Upper lobe of left lung (tissue), 4 donors: ENCODE measurements around the gene MAMSTR.

ENCODE experiments used
- EP300 ChIP-seq, 4 donors: sonication (generic); formaldehyde crosslinking; IDR thresholded peaks; one replicate each; pipeline ENCODE4 v1.5.1; 2017; ENCODE audit warnings: antibody characterized with exemption in 4 of 4, control low read depth in 2 of 4
- POLR2A ChIP-seq, 4 donors: fragments of 450-650 bp; IDR thresholded peaks; one replicate each; pipeline ENCODE4 v1.5.1; 2016 to 2017; ENCODE audit warnings: antibody characterized with exemption in 4 of 4, mild to moderate bottlenecking in 2 of 4
- POLR2AphosphoS5 ChIP-seq, 2 donors: sonication (generic); formaldehyde crosslinking; IDR thresholded peaks; one replicate each; pipeline ENCODE4 v1.5.1; 2017; ENCODE audit warnings: antibody characterized with exemption in 2 of 2
- TF ChIP-seq, protein P1 (sequence below), 6 experiments: fragments of 450-650 bp in 4 of 6; fragments of 200-600 bp in 2 of 6; sonication (generic) in 2 of 6; IDR thresholded peaks; one replicate each; pipeline ENCODE4 v1.5.1; 2016 to 2019; ENCODE audit warnings: antibody characterized with exemption in 6 of 6

DNA sequence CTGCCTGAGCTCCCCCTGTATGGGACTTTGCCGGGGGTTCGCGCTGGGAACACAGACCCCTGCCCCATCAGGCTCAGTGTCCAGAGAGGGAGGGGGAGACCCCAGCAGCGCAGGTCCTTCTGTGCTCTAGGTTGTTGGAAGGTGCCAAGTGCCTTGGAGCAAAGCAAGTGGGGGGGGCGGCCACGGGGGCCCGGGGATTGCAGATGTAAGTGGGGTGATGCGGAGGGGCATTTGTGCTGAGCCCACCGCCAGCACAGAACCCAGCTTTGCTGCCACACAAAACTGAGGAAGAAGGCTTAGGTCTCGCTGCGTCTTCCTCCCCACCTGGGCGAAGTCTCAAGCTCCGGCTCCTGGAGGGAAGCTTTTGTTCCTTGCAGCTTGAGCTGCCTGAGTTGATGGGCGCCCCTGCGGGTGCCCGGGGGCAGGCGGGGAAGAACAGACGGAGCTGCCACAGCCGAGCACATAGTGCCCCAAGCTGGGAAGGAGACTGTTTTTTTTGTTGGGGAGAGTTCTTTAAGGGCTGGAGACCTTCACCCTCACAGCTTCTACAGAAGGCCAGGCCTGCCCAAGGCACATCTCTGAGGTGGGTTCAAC, 45.2 kb downstream of the MAMSTR start:
- TF ChIP-seq POLR2A (IDR thresholded peaks at IDR 0.05) = no peak
- TF ChIP-seq, protein P1, sequence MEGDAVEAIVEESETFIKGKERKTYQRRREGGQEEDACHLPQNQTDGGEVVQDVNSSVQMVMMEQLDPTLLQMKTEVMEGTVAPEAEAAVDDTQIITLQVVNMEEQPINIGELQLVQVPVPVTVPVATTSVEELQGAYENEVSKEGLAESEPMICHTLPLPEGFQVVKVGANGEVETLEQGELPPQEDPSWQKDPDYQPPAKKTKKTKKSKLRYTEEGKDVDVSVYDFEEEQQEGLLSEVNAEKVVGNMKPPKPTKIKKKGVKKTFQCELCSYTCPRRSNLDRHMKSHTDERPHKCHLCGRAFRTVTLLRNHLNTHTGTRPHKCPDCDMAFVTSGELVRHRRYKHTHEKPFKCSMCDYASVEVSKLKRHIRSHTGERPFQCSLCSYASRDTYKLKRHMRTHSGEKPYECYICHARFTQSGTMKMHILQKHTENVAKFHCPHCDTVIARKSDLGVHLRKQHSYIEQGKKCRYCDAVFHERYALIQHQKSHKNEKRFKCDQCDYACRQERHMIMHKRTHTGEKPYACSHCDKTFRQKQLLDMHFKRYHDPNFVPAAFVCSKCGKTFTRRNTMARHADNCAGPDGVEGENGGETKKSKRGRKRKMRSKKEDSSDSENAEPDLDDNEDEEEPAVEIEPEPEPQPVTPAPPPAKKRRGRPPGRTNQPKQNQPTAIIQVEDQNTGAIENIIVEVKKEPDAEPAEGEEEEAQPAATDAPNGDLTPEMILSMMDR (IDR thresholded peaks at IDR 0.05) = no peak
- no peak for TF ChIP-seq POLR2AphosphoS5 (IDR thresholded peaks at IDR 0.05)
- TF ChIP-seq EP300 (IDR thresholded peaks at IDR 0.05) = no peak
